NCI-H2107 (cell line): Measurements from ENCODE around the gene TES.
"Not testable (repeated sequence)": the region's sequence is repeated elsewhere in the genome, so short reads cannot be mapped to it uniquely, and the experiment has no call there.

Experiments used
- DNase-seq: peaks from one replicate; lab custom pipeline; 2025; lab: John Stamatoyannopoulos, UW

The TES gene

DNA sequence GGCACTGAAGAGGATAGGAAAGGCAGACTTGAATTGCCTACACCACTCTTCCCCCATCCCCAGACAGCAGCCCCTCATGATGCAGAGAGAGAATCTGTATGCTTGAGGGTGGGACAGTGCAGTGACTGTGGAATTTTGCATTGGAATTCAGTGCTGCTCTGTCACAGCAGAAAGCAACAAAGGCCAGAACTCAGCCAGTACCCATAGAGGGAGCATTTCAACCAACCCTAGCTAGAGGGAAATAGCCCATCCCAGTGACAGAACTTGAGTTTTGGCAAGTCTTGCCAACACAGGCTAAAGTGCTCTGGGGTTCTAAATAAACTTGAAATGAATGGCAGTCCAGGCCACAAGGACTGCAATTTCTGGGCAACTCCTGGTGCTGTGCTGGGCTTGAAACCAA, 80.4 kb downstream of the TES start:
- no peak for DNase-seq

DNA sequence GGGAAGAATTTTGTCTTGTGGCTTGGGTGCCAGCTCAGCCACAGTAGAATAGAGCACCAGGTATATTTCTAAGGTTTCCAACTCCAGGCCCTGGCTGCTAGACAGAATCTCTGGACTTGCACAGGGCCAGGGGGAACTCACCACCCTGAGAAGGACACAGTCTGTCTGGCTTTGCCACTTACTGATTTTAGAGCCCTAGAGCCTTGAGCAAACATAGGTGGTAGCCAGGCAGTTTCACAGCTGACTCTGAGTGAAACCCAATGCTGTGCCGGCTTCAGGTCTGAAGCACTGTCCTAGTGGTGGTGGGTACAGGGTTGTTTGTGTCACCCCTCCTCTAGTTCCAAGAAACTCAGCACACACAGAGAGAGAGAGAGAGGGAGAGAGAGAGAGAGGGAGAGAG, 81.6 kb downstream of the TES start:
- DNase-seq, result no peak

DNA sequence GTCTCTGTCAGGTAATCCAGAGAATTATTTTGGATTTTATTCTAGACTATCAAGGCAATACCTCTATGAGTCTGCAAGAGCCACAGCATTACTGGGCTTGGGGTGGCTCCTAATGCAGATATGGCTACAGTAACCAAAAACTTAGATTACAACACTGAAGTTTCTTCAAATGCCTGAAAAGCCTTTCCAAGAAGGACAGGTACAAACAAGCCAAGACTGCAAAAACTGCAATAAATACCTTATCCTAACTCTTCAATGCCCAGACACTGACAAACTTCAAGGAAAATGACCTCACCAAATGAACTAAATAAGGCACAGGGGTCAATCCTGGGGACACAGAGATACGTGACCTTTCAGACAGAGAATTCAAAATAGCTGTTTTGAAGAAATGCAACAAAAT, 82.0 kb downstream of the TES start:
- DNase-seq, result no peak

DNA sequence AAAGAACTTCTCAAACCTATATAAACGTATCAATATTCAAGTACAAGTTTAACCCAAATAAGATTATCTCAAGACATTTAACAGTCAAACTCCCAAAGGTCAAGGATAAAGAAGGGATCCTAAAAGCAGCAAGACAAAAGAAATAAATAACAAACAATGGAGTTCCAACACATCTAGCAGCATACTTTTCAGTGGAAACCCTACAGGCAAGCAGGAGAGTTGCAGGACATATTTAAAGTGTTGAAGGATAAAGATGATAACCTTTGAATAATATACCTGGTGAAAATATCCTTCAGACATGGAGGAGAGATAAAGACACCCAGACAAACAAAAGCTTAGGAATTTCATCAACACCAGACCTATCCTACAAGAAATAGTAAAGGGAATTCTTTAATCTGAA, 82.8 kb downstream of the TES start:
- DNase-seq, result no peak

DNA sequence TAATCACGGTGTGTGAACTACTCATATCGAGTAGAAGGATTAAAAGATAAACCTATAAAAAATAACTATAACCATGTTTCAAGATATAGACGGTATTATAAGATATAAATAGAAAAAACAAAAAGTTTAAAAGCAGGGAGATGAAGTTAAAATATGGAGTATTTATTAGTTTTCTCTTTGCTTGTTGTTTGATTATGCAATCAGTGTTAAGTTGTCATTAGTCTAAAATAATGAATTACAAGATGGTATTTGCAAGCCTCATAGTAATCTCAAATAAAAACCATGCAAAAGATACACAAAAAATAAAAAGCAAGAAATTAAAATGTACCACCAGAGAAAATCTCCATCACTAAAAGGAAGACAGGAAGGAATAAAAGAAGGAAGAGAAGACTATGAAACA, 83.3 kb downstream of the TES start:
- DNase-seq, result no peak

DNA sequence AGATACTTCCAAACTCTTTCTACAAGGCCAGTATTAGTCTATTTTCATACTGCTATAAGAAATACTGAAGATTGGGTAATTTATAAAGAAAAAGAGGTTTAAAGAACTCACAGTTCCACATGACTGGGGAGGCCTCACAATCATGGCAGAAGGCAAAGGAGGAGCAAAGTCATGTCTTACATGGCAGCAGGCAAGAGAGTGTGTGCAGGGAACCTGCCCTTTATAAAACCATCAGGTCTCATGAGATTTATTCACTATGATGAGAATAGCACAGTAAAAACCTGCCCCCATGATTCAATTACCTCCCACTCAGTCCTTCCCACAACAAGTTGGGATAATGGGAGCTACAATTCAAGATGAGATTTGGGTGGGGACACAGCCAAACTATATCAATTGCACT, 85.6 kb downstream of the TES start:
- DNase-seq, result not testable (repeated sequence)

DNA sequence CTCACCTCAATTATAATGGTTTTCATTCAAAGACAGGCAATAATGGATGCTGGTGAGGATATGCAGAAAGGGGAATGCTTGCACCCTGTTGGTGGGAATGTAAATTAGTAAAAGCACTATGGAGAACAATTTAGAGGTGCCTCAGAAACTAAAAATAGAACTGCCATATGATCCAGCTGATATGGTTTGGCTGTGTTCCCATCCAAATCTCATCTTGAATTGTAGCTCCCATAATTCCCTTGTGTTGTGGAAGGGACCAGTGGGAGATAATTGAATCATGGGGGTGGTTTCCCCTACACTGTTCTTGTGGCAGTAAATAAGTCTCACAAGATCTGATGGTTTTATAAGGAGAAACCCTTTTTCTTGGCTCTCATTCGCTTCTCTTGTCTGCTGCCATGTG, 87.7 kb downstream of the TES start:
- DNase-seq, result no peak

DNA sequence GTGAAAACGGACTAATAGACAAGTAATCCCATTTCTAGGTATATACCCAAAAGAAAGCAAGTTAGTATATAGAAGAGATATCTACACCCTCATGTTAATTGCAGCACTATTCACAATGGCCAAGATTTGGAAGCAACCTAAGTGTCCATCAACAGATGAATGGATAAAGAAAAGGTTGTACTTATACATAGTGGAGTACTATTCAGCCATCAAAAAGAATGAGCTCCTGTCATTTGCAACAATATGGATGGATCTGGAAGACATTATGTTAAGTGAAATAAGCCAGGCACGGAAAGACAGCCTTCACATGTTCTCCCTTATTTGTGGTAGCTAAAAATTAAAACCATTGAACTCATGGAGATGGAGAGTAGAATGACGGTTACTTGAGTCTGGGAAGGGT, 88.2 kb downstream of the TES start:
- no peak for DNase-seq

DNA sequence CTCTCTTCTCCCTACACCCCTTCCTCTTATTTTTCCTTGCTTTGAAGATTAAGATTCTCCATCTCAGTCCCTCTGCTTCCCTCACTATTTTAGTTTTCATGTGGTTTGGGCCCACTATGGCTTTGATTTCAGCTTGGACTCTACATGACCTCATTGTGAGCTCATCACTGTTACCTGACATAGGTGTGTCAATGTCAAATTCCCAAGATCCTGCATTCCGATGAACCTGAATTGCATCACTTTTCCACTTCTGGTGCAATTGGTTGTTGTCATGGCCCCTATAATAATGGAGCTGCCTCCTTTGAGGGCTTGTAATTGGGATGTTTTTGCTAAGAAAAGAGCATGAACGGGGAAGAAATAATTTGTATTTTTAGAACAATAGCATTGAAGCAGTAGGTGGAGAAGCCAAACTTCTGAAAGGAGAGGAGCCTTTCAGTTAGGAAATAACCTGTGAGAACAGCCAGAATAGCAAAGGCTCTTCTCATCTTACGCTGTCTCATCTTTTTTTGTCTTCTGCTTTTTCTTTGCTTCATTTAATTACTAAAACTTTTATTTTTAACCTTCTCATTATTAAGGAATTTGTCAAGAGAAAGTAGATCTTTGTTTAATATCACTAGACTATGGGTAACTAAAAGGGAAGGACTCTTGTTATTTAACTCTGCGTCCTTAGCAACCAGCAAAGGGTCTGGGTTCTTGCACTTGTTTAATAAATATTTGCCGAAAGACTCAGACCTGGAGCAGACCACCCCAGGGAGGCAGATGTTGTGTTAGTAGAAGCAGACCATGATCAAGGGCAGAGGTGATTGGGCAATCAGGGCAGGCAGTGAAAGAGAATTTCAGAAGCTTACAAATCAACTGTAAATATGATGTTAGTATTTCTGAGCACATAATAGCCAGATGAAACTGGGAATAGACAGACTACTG, 95.4 kb downstream of the TES start:
- no peak for DNase-seq

DNA sequence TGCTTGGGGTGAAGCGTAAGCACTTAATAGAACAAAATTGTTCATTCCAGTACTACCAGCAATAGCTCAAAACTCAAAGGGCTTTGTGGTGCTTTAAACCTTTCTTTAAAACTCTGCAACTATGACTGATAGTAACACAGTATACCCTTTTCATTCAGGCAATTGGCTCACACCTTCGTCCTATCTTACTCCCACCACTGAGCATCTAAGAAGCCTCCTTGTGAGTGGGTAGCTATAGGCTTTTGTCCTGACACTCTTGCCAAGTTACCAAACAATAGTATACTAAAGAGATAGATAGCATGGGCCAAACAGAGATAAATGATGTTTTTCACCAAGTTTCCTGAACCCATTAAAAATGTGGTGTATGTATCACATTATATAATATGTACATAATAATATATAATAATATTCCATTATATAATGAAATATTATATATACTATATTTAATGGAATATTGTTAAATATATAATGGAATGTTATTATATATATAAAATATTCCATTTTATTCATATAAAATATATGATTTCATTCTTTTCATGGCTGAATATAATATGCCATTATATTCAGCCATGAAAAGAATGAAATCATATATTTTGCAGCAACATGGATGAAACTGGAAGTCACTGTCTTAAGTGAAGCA, 96.2 kb downstream of the TES start:
- no peak for DNase-seq

DNA sequence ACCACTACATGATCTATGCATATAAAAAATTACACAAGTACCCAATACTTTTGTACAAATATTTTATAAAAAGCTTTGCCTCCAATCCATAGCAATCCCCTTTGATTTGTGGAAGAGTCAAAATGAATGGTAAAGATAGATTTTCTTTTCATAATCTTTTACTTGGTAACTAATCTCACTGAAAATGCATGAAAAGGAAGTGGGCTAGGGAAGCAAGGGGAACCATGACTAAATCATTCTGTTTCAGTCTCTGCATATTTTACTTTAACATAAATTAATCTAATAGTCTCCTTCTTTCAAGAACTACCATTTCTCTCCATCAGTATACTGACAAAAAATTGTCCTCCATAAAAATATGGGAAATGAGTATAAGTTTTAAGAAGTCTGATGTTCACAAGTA, 96.9 kb downstream of the TES start:
- no peak for DNase-seq
